Tibial artery (tissue), 4 donors: Measurements from ENCODE around the gene TAF12.
"Not testable (repeated sequence)": the region's sequence is repeated elsewhere in the genome, so short reads cannot be mapped to it uniquely, and the experiment has no call there.

ENCODE experiments used
- DNase-seq, 2 donors: peaks; one replicate each; pipeline ENCODE4 v3.0.0-alpha.2; 2019
- H3K27ac ChIP-seq, 2 donors: fragments of 200-600 bp; sonication (generic) in 1 of 2; 1 replicate in 1 of 2; 2 replicates in 1 of 2; pipeline ENCODE4 v1.5.1; 2018 to 2019; ENCODE audit warnings: mild to moderate bottlenecking in 1 of 2
- H3K27me3 ChIP-seq, 2 donors: fragments of 200-600 bp; sonication (generic) in 1 of 2; one replicate each; pipeline versions ENCODE4 v1.5.1 to v1.6.0; 2016 to 2019
- H3K36me3 ChIP-seq, 3 donors: fragments of 200-600 bp; sonication (generic) in 2 of 3; one replicate each; pipeline ENCODE4 v1.5.1; 2016 to 2019; ENCODE audit warnings: mild to moderate bottlenecking in 2 of 3
- H3K4me1 ChIP-seq, 4 donors: fragments of 200-600 bp; sonication (generic) in 2 of 4; 1 replicate in 3 of 4; 2 replicates in 1 of 4; pipeline ENCODE4 v1.5.1; 2016 to 2019
- H3K4me3 ChIP-seq, 2 donors: fragments of 200-600 bp; sonication (generic) in 1 of 2; 1 replicate in 1 of 2; 2 replicates in 1 of 2; pipeline ENCODE4 v1.5.1; 2018 to 2019; ENCODE audit warnings: mild to moderate bottlenecking in 2 of 2
- H3K9me3 ChIP-seq, 3 donors: fragments of 200-600 bp; sonication (generic) in 1 of 3; one replicate each; pipeline ENCODE4 v1.5.1; 2016 to 2019
- intact Hi-C: fragments of 100-400 bp; cut with DNase I; formaldehyde crosslinking; loops from one replicate; pipeline ENCODE4 v1.15.0; 2023; ENCODE audit warnings: low total_unique reads
- TF ChIP-seq, protein P1 (sequence below), 2 experiments: fragments of 200-600 bp in 1 of 2; fragments of 450-650 bp in 1 of 2; IDR thresholded peaks; one replicate each; pipeline ENCODE4 v1.5.1; 2017 to 2019; ENCODE audit warnings: antibody characterized with exemption in 2 of 2, mild to moderate bottlenecking in 1 of 2, moderate library complexity in 1 of 2

Gene TAF12

DNA sequence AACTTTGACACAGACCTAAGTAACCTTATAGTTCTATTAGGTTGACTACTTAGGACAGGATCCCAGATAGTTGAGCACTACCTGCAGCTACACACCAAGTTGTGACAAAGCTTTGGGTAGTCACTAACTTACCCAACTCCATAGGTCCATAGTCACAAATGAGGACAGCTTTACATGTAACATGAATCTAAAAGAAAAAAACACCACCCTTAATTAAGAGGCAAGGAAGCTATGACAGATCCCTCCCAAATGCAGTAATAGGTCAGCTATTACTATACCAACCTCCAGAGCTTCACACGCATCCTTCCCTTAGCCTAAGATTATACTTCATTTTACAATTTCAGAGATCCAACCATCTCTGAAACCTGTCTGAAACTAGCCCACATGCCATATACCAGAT, 63.5 kb downstream of the TAF12 start:
- H3K27ac ChIP-seq = peak overlapping the region in 1 of 2 donors; percentile 88

DNA sequence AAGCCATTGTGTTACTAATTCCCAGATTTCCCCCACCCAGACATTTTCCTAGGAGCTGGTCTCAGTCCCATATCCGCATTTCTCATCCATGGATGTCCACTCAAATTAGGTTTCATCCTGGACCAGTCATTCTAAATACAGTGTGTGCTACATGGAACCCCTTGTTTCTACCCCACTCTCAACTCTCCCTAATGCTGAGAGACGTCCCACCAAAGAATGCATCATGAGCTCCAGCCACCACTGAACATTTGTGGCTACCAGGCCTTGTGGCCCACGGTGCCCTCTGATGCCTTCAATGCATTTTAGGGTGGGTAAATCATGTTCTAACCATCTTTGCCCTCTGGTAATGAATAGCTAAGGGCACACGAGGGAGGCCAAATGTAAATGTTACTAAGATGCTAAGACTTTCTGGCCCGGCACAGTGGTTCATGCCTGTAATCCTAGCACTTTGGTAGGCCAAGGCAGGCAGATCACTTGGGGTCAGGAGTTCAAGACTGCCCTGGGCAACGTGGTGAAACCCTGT, 64.1 kb downstream of the TAF12 start:
- H3K4me1 ChIP-seq = peaks cover 0 to 31% (median 16%) of the 10 kb centered on the region in 4 donors
- no peak overlapping the region for H3K4me3 ChIP-seq
- H3K36me3 ChIP-seq = peaks cover 34 to 65% (median 53%) of the 10 kb centered on the region in 3 donors
- intact Hi-C loops = no loop called here
- H3K27me3 ChIP-seq = no peaks in the 10 kb centered on the region
- TF ChIP-seq, protein P1, sequence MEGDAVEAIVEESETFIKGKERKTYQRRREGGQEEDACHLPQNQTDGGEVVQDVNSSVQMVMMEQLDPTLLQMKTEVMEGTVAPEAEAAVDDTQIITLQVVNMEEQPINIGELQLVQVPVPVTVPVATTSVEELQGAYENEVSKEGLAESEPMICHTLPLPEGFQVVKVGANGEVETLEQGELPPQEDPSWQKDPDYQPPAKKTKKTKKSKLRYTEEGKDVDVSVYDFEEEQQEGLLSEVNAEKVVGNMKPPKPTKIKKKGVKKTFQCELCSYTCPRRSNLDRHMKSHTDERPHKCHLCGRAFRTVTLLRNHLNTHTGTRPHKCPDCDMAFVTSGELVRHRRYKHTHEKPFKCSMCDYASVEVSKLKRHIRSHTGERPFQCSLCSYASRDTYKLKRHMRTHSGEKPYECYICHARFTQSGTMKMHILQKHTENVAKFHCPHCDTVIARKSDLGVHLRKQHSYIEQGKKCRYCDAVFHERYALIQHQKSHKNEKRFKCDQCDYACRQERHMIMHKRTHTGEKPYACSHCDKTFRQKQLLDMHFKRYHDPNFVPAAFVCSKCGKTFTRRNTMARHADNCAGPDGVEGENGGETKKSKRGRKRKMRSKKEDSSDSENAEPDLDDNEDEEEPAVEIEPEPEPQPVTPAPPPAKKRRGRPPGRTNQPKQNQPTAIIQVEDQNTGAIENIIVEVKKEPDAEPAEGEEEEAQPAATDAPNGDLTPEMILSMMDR (IDR thresholded peaks at IDR 0.05) = no peak
- no peaks in the 10 kb centered on the region for H3K9me3 ChIP-seq
- DNase-seq = no peak
- H3K27ac ChIP-seq = no peak overlapping the region

More for the DNA sequence above, 63.5 kb downstream of the TAF12 start:
- no peaks in the 10 kb centered on the region for H3K27me3 ChIP-seq
- H3K4me1 ChIP-seq = peaks cover 0 to 31% (median 16%) of the 10 kb centered on the region in 4 donors
- TF ChIP-seq, protein P1 (IDR thresholded peaks at IDR 0.05) = no peak
- no peak for DNase-seq
- peak overlapping the region in 1 of 2 donors; percentile 95 for H3K4me3 ChIP-seq
- intact Hi-C loops = no loop called here
- no peaks in the 10 kb centered on the region for H3K9me3 ChIP-seq
- peaks cover 33 to 58% (median 47%) of the 10 kb centered on the region in 3 donors for H3K36me3 ChIP-seq

DNA sequence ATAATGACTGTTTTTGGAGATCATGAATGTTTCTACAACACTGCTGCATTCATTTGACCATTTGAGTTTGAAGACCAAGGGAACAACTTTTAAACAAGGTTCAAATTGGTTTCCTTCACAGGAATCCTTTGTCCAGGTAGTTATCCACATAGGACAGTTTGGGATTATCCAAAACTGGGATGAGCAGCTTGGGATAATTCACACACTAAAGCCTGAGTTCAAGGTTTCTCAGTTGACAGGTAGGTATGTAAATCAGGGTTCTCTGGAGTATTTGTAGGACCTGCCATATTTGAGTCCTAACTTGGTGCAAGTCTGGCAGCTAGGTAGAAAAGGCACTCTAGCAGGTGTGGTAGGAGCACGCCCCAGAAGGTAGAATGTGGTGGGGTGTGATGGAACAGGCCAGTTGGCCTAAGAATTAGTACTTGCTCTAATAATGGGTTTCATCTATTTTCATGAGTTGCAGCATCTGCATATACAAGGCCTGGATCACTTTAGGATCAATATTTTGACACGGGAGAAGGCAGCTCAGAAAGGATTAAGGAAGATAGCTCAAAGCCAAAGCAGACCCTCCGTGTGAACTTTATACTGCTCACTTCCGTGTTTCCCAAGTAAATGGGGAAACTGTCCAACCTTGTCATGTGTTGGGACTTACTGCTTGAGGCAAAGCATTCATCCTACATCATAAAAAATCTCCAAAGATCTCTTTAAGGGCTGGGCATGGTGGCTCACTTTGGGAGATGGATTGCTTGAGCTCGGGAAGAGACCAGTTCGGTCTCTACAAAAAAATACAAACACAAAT, 64.9 kb downstream of the TAF12 start:
- H3K36me3 ChIP-seq = peaks cover 42 to 73% (median 60%) of the 10 kb centered on the region in 3 donors
- no peaks in the 10 kb centered on the region for H3K9me3 ChIP-seq
- TF ChIP-seq, protein P1 (IDR thresholded peaks at IDR 0.05) = no peak
- H3K27me3 ChIP-seq = no peaks in the 10 kb centered on the region
- intact Hi-C loops = no loop called here
- no peak overlapping the region for H3K4me3 ChIP-seq
- H3K4me1 ChIP-seq = peaks cover 0 to 29% (median 16%) of the 10 kb centered on the region in 4 donors
- H3K27ac ChIP-seq = no peak overlapping the region
- DNase-seq = no peak

DNA sequence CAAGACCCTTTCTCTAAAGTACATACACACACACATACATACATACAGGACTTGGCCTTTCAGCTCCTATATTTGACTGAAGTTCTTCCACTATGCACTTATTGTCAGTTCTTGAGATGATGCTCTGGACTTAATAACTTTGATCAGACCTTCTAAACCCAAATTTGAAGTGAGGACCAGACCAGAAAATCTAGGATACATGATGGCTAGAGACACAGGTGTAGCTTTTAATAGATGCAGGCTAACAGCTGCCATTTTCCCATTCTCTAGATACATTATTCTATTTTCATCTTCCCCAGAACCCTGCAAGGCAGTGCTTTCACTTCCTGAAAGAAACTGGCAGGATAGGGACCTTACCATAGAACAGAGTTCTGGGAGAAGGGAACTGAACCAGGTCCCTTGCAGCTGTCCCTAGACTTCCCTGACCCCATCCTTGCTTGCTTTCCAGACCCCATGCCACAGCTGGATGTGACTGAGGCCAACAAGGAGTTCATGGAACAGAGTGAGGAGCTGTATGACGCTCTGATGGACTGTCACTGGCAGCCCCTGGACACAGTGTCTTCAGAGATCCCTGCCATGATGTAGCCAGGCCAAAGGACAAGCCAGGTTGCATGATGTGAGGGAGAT, 65.7 kb downstream of the TAF12 start:
- intact Hi-C loops = no loop called here

DNA sequence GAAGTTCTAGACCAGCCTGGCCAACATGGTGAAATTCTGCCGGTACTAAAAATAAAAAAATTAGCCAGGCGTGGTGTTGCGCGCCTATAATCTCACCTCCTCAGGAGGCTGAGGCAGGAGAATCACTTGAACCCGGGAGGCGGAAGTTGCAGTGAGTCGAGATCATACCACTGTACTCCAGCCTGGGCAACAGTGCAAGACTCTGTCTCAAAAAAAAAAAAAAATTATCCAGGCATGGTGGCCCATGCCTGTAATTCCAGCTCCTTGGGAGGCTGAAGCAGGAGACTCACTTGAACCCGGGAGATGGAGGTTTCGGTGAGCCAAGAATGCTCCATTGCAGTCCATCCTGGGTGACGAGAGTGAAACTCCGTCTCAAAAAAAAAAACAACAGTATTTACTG, 69.3 kb downstream of the TAF12 start:
- no peaks in the 10 kb centered on the region for H3K27me3 ChIP-seq
- H3K27ac ChIP-seq = no peak overlapping the region
- intact Hi-C loops = no loop called here
- H3K36me3 ChIP-seq = peaks cover 61 to 100% (median 81%) of the 10 kb centered on the region in 3 donors
- TF ChIP-seq, protein P1 (IDR thresholded peaks at IDR 0.05) = no peak
- no peaks in the 10 kb centered on the region for H3K9me3 ChIP-seq
- no peaks in the 10 kb centered on the region for H3K4me1 ChIP-seq
- H3K4me3 ChIP-seq = no peak overlapping the region
- no peak for DNase-seq

More for the DNA sequence above, 65.7 kb downstream of the TAF12 start:
- H3K9me3 ChIP-seq = no peaks in the 10 kb centered on the region
- no peaks in the 10 kb centered on the region for H3K27me3 ChIP-seq
- H3K27ac ChIP-seq = no peak overlapping the region
- no peak for DNase-seq
- TF ChIP-seq, protein P1 (IDR thresholded peaks at IDR 0.05) = no peak
- no peak overlapping the region for H3K4me3 ChIP-seq
- peaks cover 50 to 81% (median 66%) of the 10 kb centered on the region in 3 donors for H3K36me3 ChIP-seq
- H3K4me1 ChIP-seq = peaks cover 0 to 23% (median 14%) of the 10 kb centered on the region in 4 donors

DNA sequence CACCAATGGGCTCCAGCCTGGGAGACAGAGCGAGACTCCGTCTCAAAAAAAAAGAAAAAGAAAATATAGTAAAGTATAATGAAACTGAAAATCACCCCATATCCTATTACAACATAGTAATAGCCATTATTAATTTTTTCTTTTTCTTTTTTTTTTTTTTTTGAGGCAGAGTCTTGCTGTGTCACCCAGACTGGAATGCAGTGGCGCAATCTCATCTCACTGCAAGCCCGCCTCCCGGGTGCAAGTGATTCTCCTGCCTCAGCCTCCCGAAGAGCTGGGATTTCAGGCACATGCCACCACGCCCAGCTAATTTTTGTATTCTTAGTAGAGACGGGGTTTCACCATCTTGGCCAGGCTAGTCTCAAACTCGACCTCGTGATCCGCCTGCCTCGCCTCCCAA, 70.0 kb downstream of the TAF12 start:
- H3K4me3 ChIP-seq, DNase-seq, intact Hi-C loops, H3K27ac ChIP-seq, H3K9me3 ChIP-seq, H3K27me3 ChIP-seq, H3K4me1 ChIP-seq: not testable (repeated sequence)
- H3K36me3 ChIP-seq = peaks cover 64 to 100% (median 82%) of the 10 kb centered on the region in 3 donors
